CD14-positive monocyte (primary cell): Measurements from ENCODE around the gene MRPL42. TPM values are rescaled to one million over a fixed set of nuclear protein-coding genes. Genes with fewer than 3 reads are reported as not detected.

ENCODE experiments used
- DNase-seq, 3 donors: peaks; one replicate each; pipeline ENCODE4 v3.0.0-alpha.2; 2011 to 2022
- H2AFZ ChIP-seq: 2 replicates; pipeline ENCODE4 v1.6.0; 2012; ENCODE audit warnings: mild to moderate bottlenecking, low read depth, low read length, inconsistent platforms; ENCODE audit not compliant: insufficient read depth, poor library complexity, severe bottlenecking
- H3K27ac ChIP-seq, 2 donors: 1 replicate in 1 of 2; 2 replicates in 1 of 2; pipeline ENCODE4 v1.5.1; 2012 to 2013; ENCODE audit warnings: low read length in 2 of 2, control low read depth in 1 of 2, inconsistent platforms in 1 of 2, low read depth in 1 of 2, mild to moderate bottlenecking in 1 of 2
- H3K27me3 ChIP-seq, 2 donors: one replicate each; pipeline versions ENCODE4 v1.6.0 to v1.6.1; 2011 to 2013; ENCODE audit warnings: low read length in 2 of 2; ENCODE audit not compliant: control insufficient read depth in 2 of 2, insufficient read depth in 2 of 2
- H3K36me3 ChIP-seq, 2 donors: replicated peaks in 1 of 2; 1 replicate in 1 of 2; 2 replicates in 1 of 2; pipeline versions ENCODE4 v1.5.1 to v1.6.1; 2012 to 2013; ENCODE audit warnings: low read length in 2 of 2, control low read depth in 1 of 2, inconsistent platforms in 1 of 2, mild to moderate bottlenecking in 1 of 2; ENCODE audit not compliant: insufficient read depth in 2 of 2, control insufficient read depth in 1 of 2
- H3K4me1 ChIP-seq, 2 donors: 1 replicate in 1 of 2; 2 replicates in 1 of 2; pipeline versions ENCODE4 v1.5.1 to v1.6.1; 2012 to 2013; ENCODE audit warnings: low read length in 2 of 2, control low read depth in 1 of 2, inconsistent platforms in 1 of 2, mild to moderate bottlenecking in 1 of 2, moderate library complexity in 1 of 2; ENCODE audit not compliant: insufficient read depth in 2 of 2, control insufficient read depth in 1 of 2
- H3K4me2 ChIP-seq: replicated peaks from 2 replicates; pipeline ENCODE3; 2012; ENCODE audit warnings: low read length, moderate library complexity, mild to moderate bottlenecking; ENCODE audit not compliant: poor library complexity, severe bottlenecking; ENCODE audit errors: extremely low read depth
- H3K4me3 ChIP-seq, 3 experiments: fragments of 200-600 bp in 1 of 3; sonication (generic) in 1 of 3; replicated peaks in 1 of 3; 1 replicate in 2 of 3; 2 replicates in 1 of 3; pipeline ENCODE4 v1.5.1; 2011 to 2013; ENCODE audit warnings: low read length in 3 of 3, mild to moderate bottlenecking in 3 of 3, control low read depth in 2 of 3, low read depth in 2 of 3, inconsistent platforms in 1 of 3, moderate library complexity in 1 of 3
- H3K79me2 ChIP-seq: 2 replicates; pipeline ENCODE4 v1.6.0; 2012; ENCODE audit warnings: mild to moderate bottlenecking, control low read depth, inconsistent platforms, low read length, moderate library complexity; ENCODE audit not compliant: insufficient read depth
- H3K9ac ChIP-seq: 2 replicates; pipeline ENCODE4 v1.6.0; 2017; ENCODE audit warnings: low read length, mild to moderate bottlenecking; ENCODE audit not compliant: insufficient read depth, poor library complexity, severe bottlenecking
- H3K9me3 ChIP-seq, 2 donors: replicated peaks in 1 of 2; 1 replicate in 1 of 2; 2 replicates in 1 of 2; pipeline versions ENCODE4 v1.5.1 to v1.6.1; 2012 to 2013; ENCODE audit warnings: low read length in 2 of 2, control low read depth in 1 of 2; ENCODE audit not compliant: control insufficient read depth in 1 of 2, insufficient read depth in 1 of 2
- H4K20me1 ChIP-seq: 2 replicates; pipeline ENCODE4 v1.6.0; 2012; ENCODE audit warnings: mild to moderate bottlenecking, low read length, control low read depth, moderate library complexity; ENCODE audit not compliant: insufficient read depth
- H3K27ac Mint-ChIP-seq, 7 donors: one replicate each; pipeline ENCODE4 v1.8.0; 2020; ENCODE audit warnings: mild to moderate bottlenecking in 7 of 7, mixed read lengths in 7 of 7, moderate library complexity in 6 of 7, inconsistent platforms in 2 of 7
- H3K27me3 Mint-ChIP-seq, 3 donors: one replicate each; pipeline ENCODE4 v1.8.0; 2021 to 2022; ENCODE audit warnings: low read depth in 3 of 3, mild to moderate bottlenecking in 3 of 3, mixed read lengths in 3 of 3, moderate library complexity in 3 of 3, inconsistent platforms in 1 of 3
- H3K36me3 Mint-ChIP-seq, 2 donors: one replicate each; pipeline ENCODE4 v1.8.0; 2020; ENCODE audit warnings: mixed read lengths in 2 of 2, inconsistent platforms in 1 of 2, mild to moderate bottlenecking in 1 of 2
- H3K4me1 Mint-ChIP-seq: one replicate; pipeline ENCODE4 v1.8.0; 2020; ENCODE audit warnings: mild to moderate bottlenecking, mixed read lengths
- H3K4me3 Mint-ChIP-seq, 2 donors: one replicate each; pipeline ENCODE4 v1.8.0; 2020; ENCODE audit warnings: mild to moderate bottlenecking in 2 of 2, mixed read lengths in 2 of 2, moderate library complexity in 1 of 2
- H3K9me3 Mint-ChIP-seq, 7 donors: one replicate each; pipeline ENCODE4 v1.8.0; 2020 to 2022; ENCODE audit warnings: mixed read lengths in 7 of 7, mild to moderate bottlenecking in 6 of 7, moderate library complexity in 6 of 7, inconsistent platforms in 2 of 7
- CTCF ChIP-seq: fragments of 200-600 bp; IDR thresholded peaks from one replicate; pipeline ENCODE4 v1.8.0; 2022; ENCODE audit warnings: antibody characterized with exemption, mild to moderate bottlenecking
- WGBS: methylation state at CpG from one replicate; pipeline ENCODE4 v1.1.5; 2013; ENCODE audit warnings: missing lambda C conversion rate; ENCODE audit not compliant: insufficient coverage; 5-methylcytosine and 5-hydroxymethylcytosine counted together
- intact Hi-C, 2 donors: fragments of 100-400 bp; cut with micrococcal nuclease; formaldehyde crosslinking; loops; one replicate each; pipeline versions ENCODE4 v1.15.0 to v1.15.1; 2023
- polyA plus RNA-seq, 3 donors: library from polyadenylated mRNA; depleted of rRNA in 1 of 3; unstranded in 2 of 3; stranded (reverse) in 1 of 3; fragments of 300-500 nt in 2 of 3; fragments of >200 nt in 1 of 3; fragmentation: Illumina TruSeq in 2 of 3; gene quantifications; 1 replicate in 2 of 3; 2 replicates in 1 of 3; pipeline ENCODE4 v1.2.3, GENCODE V29; 2012 to 2021

The MRPL42 gene
- polyA plus RNA-seq, 3 donors = 15.7 to 68.3 (median 62.8) TPM

- Mint-ChIP-seq H3K9me3 (peaks cover 0 to 3% (median 0%) of the 10 kb centered on the region in 7 donors), H3K27me3 (peaks cover 2 to 8% (median 6%) of the 10 kb centered on the region in 3 donors), H3K4me1 (peaks cover 2% of the 10 kb centered on the region), H3K4me3 (no peak overlapping the region), H3K27ac (no peak overlapping the region), H3K36me3 (no peaks in the 10 kb centered on the region)
- intact Hi-C loops = loop anchor here in 1 of 2 donors (10.0 kb wide), 1 partner anchor 226 kb away; the partner anchor contains the start of gene CRADD
- DNase-seq = no peak
- Histone ChIP-seq H3K27me3 (no peaks in the 10 kb centered on the region), H2AFZ (no peak overlapping the region), H3K36me3 (no peaks in the 10 kb centered on the region), H4K20me1 (no peaks in the 10 kb centered on the region), H3K79me2 (no peaks in the 10 kb centered on the region), H3K4me1 (no peaks in the 10 kb centered on the region), H3K27ac (no peak overlapping the region), H3K4me3 (no peak overlapping the region), H3K9me3 (no peaks in the 10 kb centered on the region), H3K9ac (no peak overlapping the region), H3K4me2 (no peak overlapping the region)
- 75% methylated on average over 5 of the region's 5 CpGs for WGBS
- no peak for TF ChIP-seq CTCF
Measured at GRCh38 chr12:93448796-93449195, 18.5 kb upstream of the MRPL42 start.

- no peaks in the 10 kb centered on the region for H3K36me3 ChIP-seq
- Mint-ChIP-seq H3K36me3 (no peaks in the 10 kb centered on the region), H3K4me3 (no peak overlapping the region), H3K9me3 (peaks cover 0 to 3% (median 0%) of the 10 kb centered on the region in 7 donors), H3K27ac (no peak overlapping the region), H3K4me1 (peaks cover 2% of the 10 kb centered on the region), H3K27me3 (peaks cover 2 to 8% (median 6%) of the 10 kb centered on the region in 3 donors)
- H3K9ac ChIP-seq = no peak overlapping the region
- no peak overlapping the region for H3K27ac ChIP-seq
- H3K27me3 ChIP-seq = no peaks in the 10 kb centered on the region
- DNase-seq = no peak
- intact Hi-C loops = loop anchor here in 1 of 2 donors (10.0 kb wide), 1 partner anchor 226 kb away; the partner anchor contains the start of gene CRADD
- no peak for TF ChIP-seq CTCF
- H3K4me2 ChIP-seq = no peak overlapping the region
- no peaks in the 10 kb centered on the region for H3K9me3 ChIP-seq
- no peak overlapping the region for H3K4me3 ChIP-seq
- no peaks in the 10 kb centered on the region for H4K20me1 ChIP-seq
- no peak overlapping the region for H2AFZ ChIP-seq
- H3K79me2 ChIP-seq = no peaks in the 10 kb centered on the region
- no peaks in the 10 kb centered on the region for H3K4me1 ChIP-seq
- WGBS = 80% methylated on average over 1 of the region's 1 CpG
Measured at GRCh38 chr12:93449277-93449676, 18.0 kb upstream of the MRPL42 start.
